Heart left ventricle (tissue), 16 donors: Measurements from ENCODE around the gene DCAF4L1. TPM values are rescaled to one million over a fixed set of nuclear protein-coding genes. Genes with fewer than 3 reads are reported as not detected.
A peak's percentile ranks its signal among the peaks of the same experiment; 100 is the strongest.

ENCODE experiments used
- ATAC-seq, 4 donors: fragments of 200-7000 bp; cut with Tn5 transposase; one replicate each; pipeline ENCODE4 v1.9.1; 2020 to 2022; ENCODE audit warnings: moderate library complexity in 4 of 4, mild to moderate bottlenecking in 3 of 4, moderate number of reproducible peaks in 1 of 4
- DNase-seq, 5 donors: peaks; one replicate each; pipeline ENCODE4 v3.0.0-alpha.2; 2020
- H3K27ac ChIP-seq, 12 donors: fragments of 200-600 bp; sonication (generic) in 4 of 12; one replicate each; pipeline versions ENCODE4 v1.5.0 to v1.8.0; 2016 to 2022; ENCODE audit warnings: mild to moderate bottlenecking in 2 of 12
- H3K27me3 ChIP-seq, 9 donors: fragments of 200-600 bp; sonication (generic) in 2 of 9; one replicate each; pipeline versions ENCODE4 v1.5.1 to v1.8.0; 2016 to 2022; ENCODE audit warnings: mild to moderate bottlenecking in 3 of 9
- H3K36me3 ChIP-seq, 9 donors: fragments of 200-600 bp; sonication (generic) in 2 of 9; one replicate each; pipeline versions ENCODE4 v1.5.0 to v1.8.0; 2018 to 2022; ENCODE audit warnings: mild to moderate bottlenecking in 2 of 9
- H3K4me1 ChIP-seq, 12 donors: fragments of 200-600 bp; sonication (generic) in 4 of 12; one replicate each; pipeline versions ENCODE4 v1.5.0 to v1.8.0; 2016 to 2022; ENCODE audit warnings: mild to moderate bottlenecking in 3 of 12
- H3K4me3 ChIP-seq, 12 donors: fragments of 200-600 bp; sonication (generic) in 4 of 12; one replicate each; pipeline versions ENCODE4 v1.5.0 to v1.8.0; 2017 to 2022; ENCODE audit warnings: mild to moderate bottlenecking in 9 of 12, moderate library complexity in 4 of 12
- H3K9me3 ChIP-seq, 12 donors: fragments of 200-600 bp; sonication (generic) in 4 of 12; one replicate each; pipeline versions ENCODE4 v1.5.0 to v1.8.0; 2016 to 2022; ENCODE audit warnings: mild to moderate bottlenecking in 1 of 12
- CTCF ChIP-seq, 12 donors: fragments of 200-600 bp; sonication (generic) in 4 of 12; IDR thresholded peaks; one replicate each; pipeline versions ENCODE4 v1.5.0 to v1.8.0; 2018 to 2022; ENCODE audit warnings: antibody characterized with exemption in 12 of 12, mild to moderate bottlenecking in 5 of 12
- POLR2A ChIP-seq, 2 donors: fragments of 450-650 bp; IDR thresholded peaks; one replicate each; pipeline ENCODE4 v1.6.1; 2017; ENCODE audit warnings: antibody characterized with exemption in 2 of 2, mild to moderate bottlenecking in 2 of 2, moderate library complexity in 2 of 2
- WGBS, 4 donors: extraction: QIAGEN DNeasy Blood & Tissue Kit in 2 of 4; methylation state at CpG; one replicate each; pipeline versions ENCODE4 v1.1.5 to v1.1.7; 2013 to 2018; 5-methylcytosine and 5-hydroxymethylcytosine counted together
- intact Hi-C, 10 donors: fragments of 100-400 bp; cut with DNase I; formaldehyde crosslinking; loops; one replicate each; pipeline versions ENCODE4 v1.11.1 to v1.14.2; 2022
- polyA plus RNA-seq, 2 donors: library from polyadenylated mRNA; stranded (reverse); fragments of 200-250 nt; gene quantifications; one replicate each; pipeline ENCODE4 v1.2.3, GENCODE V29; 2013
- total RNA-seq, 9 donors: library from RNA; depleted of rRNA in 2 of 9; stranded (reverse); fragments of >200 nt in 2 of 9; fragmentation: NEBNext Ultra II Directional in 3 of 9; extraction: Animal tissue kit (Norgen Biotek cat#: 25700) in 3 of 9; gene quantifications; one replicate each; pipeline versions ENCODE4 v1.1.0 to v1.2.4, GENCODE V29; 2016 to 2023
- donor health status: ischemic (EF 13 %, LVEDD 7.1; RV severe dilation, severe dysfunction).
- donor health status: healthy with polysubstance abuse.
- donor health status: DM: no; HTN: yes; CAD: no.
- donor health status: DM: no; HTN: no; CAD: no.
- donor health status: ischemic (EF 25% LVEDD 6.9; RV normal size, moderate dysfunction).
- donor health status: ischemic (EF 25% LVEDD 5.7; RV mildly dilated, moderate dysfunction).
- donor health status: healthy.
- donor health status: DM: yes; HTN: yes; CAD: no.
- donor health status: ischemic (EF 35%, LVEDD 5.7; RV mildly dilated, moderate dysfunction).
- donor health status: nonischemic (EF 11% LVEDD 7.7; RV severe dilation, severe dysfunction).
- donor health status: DM: yes; HTN: yes; CAD: no.
- donor health status: PGD.
- donor health status: ischemic (EF 29% LVEDD 5.4; RV normal size, mild dysfunction).
- donor health status: nonischemic (EF 23%, LVEDD 6.1; RV moderate dilation, normal function).

DCAF4L1 gene
- total and polyA plus RNA-seq, 11 donors: 0.05 to 0.46 (median 0.24) TPM

- Histone ChIP-seq H3K4me1 (peaks cover 0 to 35% (median 19%) of the 10 kb centered on the region in 12 donors), H3K9me3 (no peaks in the 10 kb centered on the region), H3K27ac (peak within 1 kb of the TSS; percentile 26 to 87 (median 82)), H3K36me3 (peaks cover 0 to 18% (median 14%) of the 10 kb centered on the region in 9 donors), H3K27me3 (no peaks in the 10 kb centered on the region), H3K4me3 (peak within 1 kb of the TSS; percentile 68 to 98 (median 94))
- intact Hi-C loops: no loop called here
- DNase-seq (peak; percentile 87 to 91 (median 88)), ATAC-seq (peak; percentile 93 to 100 (median 98))
- TF ChIP-seq POLR2A (IDR thresholded peaks at IDR 0.05) (peak in 1 of 2 donors; percentile 76), CTCF (IDR thresholded peaks at IDR 0.05) (peak in 3 of 12 donors; percentile 16 to 36 (median 30))
- 1 to 2% (median 2%) methylated on average over 45 to 49 of the region's 49 CpGs for WGBS, 4 donors
Observed at GRCh38 chr4:41934901-41935651, 46.5 kb upstream of the DCAF4L1 start, which contains the start of gene TMEM33. Gene TMEM33, plus strand, starts transcription at chr4:41935429. Its CDS starts 56 bp downstream, at chr4:41935485.

GRCh38 chr4:41935652-41936021, 45.9 kb upstream of the DCAF4L1 start:
- H3K4me3 ChIP-seq: peak overlapping the region; percentile 68 to 98 (median 94)
- peak overlapping the region in 10 of 12 donors; percentile 26 to 87 (median 82) for H3K27ac ChIP-seq
- H3K9me3 ChIP-seq: no peaks in the 10 kb centered on the region
- ATAC-seq (peak in 1 of 4 donors; percentile 5), DNase-seq (no peak)
- 1 to 3% (median 2%) methylated on average over 12 of the region's 12 CpGs for WGBS, 4 donors
- TF ChIP-seq CTCF (IDR thresholded peaks at IDR 0.05) (no peak), POLR2A (IDR thresholded peaks at IDR 0.05) (no peak)
- intact Hi-C loops: no loop called here
- peaks cover 0 to 35% (median 19%) of the 10 kb centered on the region in 12 donors for H3K4me1 ChIP-seq
- H3K27me3 ChIP-seq: no peaks in the 10 kb centered on the region
- peaks cover 0 to 24% (median 20%) of the 10 kb centered on the region in 9 donors for H3K36me3 ChIP-seq

DNA sequence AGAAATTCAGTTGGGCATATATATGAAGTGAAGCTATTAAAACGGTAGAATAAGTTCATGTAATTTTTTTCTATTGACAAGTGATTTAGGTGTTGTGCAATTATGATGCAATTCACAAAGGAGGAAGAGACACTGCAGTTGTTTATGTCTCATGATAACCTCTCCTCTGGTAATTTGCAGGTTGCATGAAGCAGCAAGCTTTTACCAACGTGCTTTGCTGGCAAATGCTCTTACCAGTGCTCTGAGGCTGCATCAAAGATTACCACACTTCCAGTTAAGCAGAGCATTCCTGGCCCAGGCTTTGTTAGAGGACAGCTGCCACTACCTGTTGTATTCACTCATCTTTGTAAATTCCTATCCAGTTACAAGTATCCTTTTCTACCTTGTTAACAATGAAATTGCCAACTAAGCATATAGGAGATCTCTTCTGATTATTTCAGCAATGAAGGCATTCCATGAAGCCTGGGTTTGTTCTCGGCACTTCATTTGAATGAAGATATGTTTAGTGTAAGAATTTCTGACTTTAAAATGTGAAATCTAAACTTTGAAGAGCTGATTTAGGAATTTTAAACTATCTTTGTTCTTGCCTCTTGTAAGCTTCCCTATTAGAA, 42.4 kb upstream of the DCAF4L1 start:
- Histone ChIP-seq H3K9me3 (no peaks in the 10 kb centered on the region), H3K36me3 (peaks cover 0 to 53% (median 30%) of the 10 kb centered on the region in 9 donors), H3K27ac (no peak overlapping the region), H3K4me1 (peaks cover 0 to 35% (median 19%) of the 10 kb centered on the region in 12 donors), H3K27me3 (no peaks in the 10 kb centered on the region), H3K4me3 (no peak overlapping the region)
- ATAC-seq: no peak
- no peak for TF ChIP-seq POLR2A (IDR thresholded peaks at IDR 0.05)
- no peak for TF ChIP-seq CTCF (IDR thresholded peaks at IDR 0.05)
- no peak for DNase-seq
- WGBS, 4 donors: 67 to 76% (median 74%) methylated on average over 3 of the region's 3 CpGs
- intact Hi-C loops: no loop called here

DNA sequence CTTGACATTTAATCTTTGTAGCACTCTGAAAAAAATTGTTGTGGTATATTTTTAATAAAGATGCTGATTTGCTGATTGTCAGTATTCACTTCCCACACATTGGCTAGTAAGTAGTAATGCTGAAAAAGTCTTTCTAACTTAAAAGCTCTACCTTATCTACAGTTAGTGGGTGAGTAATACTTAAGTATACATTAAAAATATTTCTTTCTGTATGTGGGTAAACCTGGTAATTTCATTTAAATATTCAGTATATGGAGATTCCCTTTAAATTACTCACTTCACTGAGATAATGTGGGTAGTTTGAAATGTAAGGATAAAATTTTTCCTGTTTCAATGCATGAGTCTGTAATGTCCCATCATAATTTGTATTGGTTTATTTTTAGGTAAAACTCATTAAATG, 40.7 kb upstream of the DCAF4L1 start:
- Histone ChIP-seq H3K4me3 (no peak overlapping the region), H3K27me3 (no peaks in the 10 kb centered on the region), H3K4me1 (peaks cover 0 to 33% (median 18%) of the 10 kb centered on the region in 12 donors), H3K9me3 (no peaks in the 10 kb centered on the region), H3K36me3 (peaks cover 0 to 70% (median 47%) of the 10 kb centered on the region in 9 donors), H3K27ac (no peak overlapping the region)
- no peak for TF ChIP-seq CTCF (IDR thresholded peaks at IDR 0.05)
- no peak for TF ChIP-seq POLR2A (IDR thresholded peaks at IDR 0.05)
- intact Hi-C loops: no loop called here
- no peak for DNase-seq
- no peak for ATAC-seq
